ENCODE results near the gene PNPLA3. TPM values are rescaled to one million over a fixed set of nuclear protein-coding genes. Genes with fewer than 3 reads are reported as not detected.

PNPLA3 gene
- polyA plus RNA-seq, 1 donor (not counting 4 experiments of a cell fraction or from before 2014, with no cell fraction given), result 12.0 TPM

DNA sequence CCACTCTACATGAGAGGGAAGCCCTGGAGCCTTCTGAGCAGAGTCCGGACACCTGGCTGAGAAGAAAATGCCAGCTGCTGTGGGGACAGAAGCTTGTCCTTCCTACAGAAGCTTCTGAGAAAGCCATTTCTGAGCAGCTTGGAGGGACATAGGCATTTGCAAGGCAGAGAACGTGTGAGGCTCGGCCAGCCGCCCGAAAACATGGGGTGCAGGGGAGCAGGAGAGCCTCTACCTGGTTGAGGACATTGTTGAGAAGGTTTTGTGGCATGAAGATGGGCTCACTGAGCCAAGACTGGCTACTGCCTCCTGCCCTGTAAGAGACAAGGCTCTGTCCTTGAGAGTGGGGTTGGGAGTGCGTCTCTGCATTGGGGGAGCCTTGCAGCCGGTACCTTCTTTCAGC, 57.0 kb downstream of the PNPLA3 start:
- Histone ChIP-seq H3K27ac (ENCODE audit: control insufficient read depth, insufficient read depth, low read length) (no peak overlapping the region), H3K27me3 (ENCODE audit: control insufficient read depth, extremely low read depth, insufficient read depth, low read length) (no peaks in the 10 kb centered on the region), H4K20me1 (ENCODE audit: control insufficient read depth, extremely low read depth, insufficient read depth, low read length) (no peaks in the 10 kb centered on the region), H3K4me3 (ENCODE audit: control insufficient read depth in 2 of 3, extremely low read depth in 1 of 3, insufficient read depth in 2 of 3, low read depth in 1 of 3, low read length in 3 of 3) (no peak overlapping the region), H3K36me3 (ENCODE audit: control insufficient read depth in 2 of 2, extremely low read depth in 1 of 2, insufficient read depth in 2 of 2, low read length in 2 of 2) (peaks cover 33 to 42% of the 10 kb centered on the region in 2 experiments), H3K79me2 (ENCODE audit: control insufficient read depth, insufficient read depth, low read length) (no peaks in the 10 kb centered on the region), H3K4me1 (ENCODE audit: control insufficient read depth, extremely low read depth, insufficient read depth, low read length) (no peaks in the 10 kb centered on the region), H3K9me1 (ENCODE audit: control insufficient read depth, extremely low read depth, insufficient read depth, low read length) (no peaks in the 10 kb centered on the region), H2AFZ (ENCODE audit: control insufficient read depth, low read length) (no peak overlapping the region), H3K4me2 (ENCODE audit: control insufficient read depth, extremely low read depth, insufficient read depth, low read depth, low read length) (no peak overlapping the region), H3K9me3 (ENCODE audit: control insufficient read depth, low read depth, low read length) (no peaks in the 10 kb centered on the region), H3K9ac (ENCODE audit: control insufficient read depth, extremely low read depth, insufficient read depth, low read length) (no peak overlapping the region)
- FAIRE-seq (no peak), DNase-seq (ENCODE audit: low read depth, low spot score) (no peak)
- dilution Hi-C loops (cut with MboI; ENCODE audit: extremely low pct_ligation_motif_present, low sequenced_read_pairs), result no loop called here
- no peak for TF ChIP-seq EZH2 (IDR thresholded peaks at IDR 0.05; ENCODE audit: low read length)
- TF ChIP-seq, protein P1, sequence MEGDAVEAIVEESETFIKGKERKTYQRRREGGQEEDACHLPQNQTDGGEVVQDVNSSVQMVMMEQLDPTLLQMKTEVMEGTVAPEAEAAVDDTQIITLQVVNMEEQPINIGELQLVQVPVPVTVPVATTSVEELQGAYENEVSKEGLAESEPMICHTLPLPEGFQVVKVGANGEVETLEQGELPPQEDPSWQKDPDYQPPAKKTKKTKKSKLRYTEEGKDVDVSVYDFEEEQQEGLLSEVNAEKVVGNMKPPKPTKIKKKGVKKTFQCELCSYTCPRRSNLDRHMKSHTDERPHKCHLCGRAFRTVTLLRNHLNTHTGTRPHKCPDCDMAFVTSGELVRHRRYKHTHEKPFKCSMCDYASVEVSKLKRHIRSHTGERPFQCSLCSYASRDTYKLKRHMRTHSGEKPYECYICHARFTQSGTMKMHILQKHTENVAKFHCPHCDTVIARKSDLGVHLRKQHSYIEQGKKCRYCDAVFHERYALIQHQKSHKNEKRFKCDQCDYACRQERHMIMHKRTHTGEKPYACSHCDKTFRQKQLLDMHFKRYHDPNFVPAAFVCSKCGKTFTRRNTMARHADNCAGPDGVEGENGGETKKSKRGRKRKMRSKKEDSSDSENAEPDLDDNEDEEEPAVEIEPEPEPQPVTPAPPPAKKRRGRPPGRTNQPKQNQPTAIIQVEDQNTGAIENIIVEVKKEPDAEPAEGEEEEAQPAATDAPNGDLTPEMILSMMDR (optimal IDR thresholded peaks at IDR 0.05 in 1 of 3, IDR thresholded peaks at IDR 0.05 in 1 of 3, conservative IDR thresholded peaks at IDR 0.05 in 1 of 3; ENCODE audit: extremely low read depth in 1 of 3, insufficient read depth in 2 of 3, low read length in 3 of 3), result no peak

DNA sequence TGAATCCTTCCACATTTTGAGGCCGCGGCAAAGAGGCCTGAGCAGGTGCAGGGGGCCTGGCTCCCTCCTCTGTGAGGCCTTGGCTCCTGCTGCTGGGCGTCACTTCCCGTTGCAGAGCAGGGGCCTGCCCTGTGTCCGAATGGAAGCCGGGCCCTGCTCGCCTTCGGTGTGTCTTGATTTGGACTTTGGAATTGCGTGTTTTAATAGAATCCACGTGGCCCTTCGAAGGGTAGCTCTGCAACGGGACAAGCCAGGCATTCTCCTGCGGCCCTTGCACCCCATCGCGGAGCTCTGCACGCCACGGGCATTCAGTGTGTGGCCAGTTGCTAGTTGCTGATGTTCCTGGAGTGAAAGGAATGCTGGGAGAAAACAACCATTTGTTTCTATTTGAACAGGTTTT, 57.4 kb downstream of the PNPLA3 start:
- Histone ChIP-seq H3K27ac (ENCODE audit: control insufficient read depth, insufficient read depth, low read length) (no peak overlapping the region), H3K4me3 (ENCODE audit: control insufficient read depth in 2 of 3, extremely low read depth in 1 of 3, insufficient read depth in 2 of 3, low read depth in 1 of 3, low read length in 3 of 3) (no peak overlapping the region), H3K9me1 (ENCODE audit: control insufficient read depth, extremely low read depth, insufficient read depth, low read length) (no peaks in the 10 kb centered on the region), H3K9ac (ENCODE audit: control insufficient read depth, extremely low read depth, insufficient read depth, low read length) (no peak overlapping the region), H4K20me1 (ENCODE audit: control insufficient read depth, extremely low read depth, insufficient read depth, low read length) (no peaks in the 10 kb centered on the region), H3K27me3 (ENCODE audit: control insufficient read depth, extremely low read depth, insufficient read depth, low read length) (no peaks in the 10 kb centered on the region), H3K9me3 (ENCODE audit: control insufficient read depth, low read depth, low read length) (no peaks in the 10 kb centered on the region), H3K4me1 (ENCODE audit: control insufficient read depth, extremely low read depth, insufficient read depth, low read length) (no peaks in the 10 kb centered on the region), H2AFZ (ENCODE audit: control insufficient read depth, low read length) (no peak overlapping the region), H3K36me3 (ENCODE audit: control insufficient read depth in 2 of 2, extremely low read depth in 1 of 2, insufficient read depth in 2 of 2, low read length in 2 of 2) (peaks cover 28 to 41% of the 10 kb centered on the region in 2 experiments), H3K79me2 (ENCODE audit: control insufficient read depth, insufficient read depth, low read length) (no peaks in the 10 kb centered on the region), H3K4me2 (ENCODE audit: control insufficient read depth, extremely low read depth, insufficient read depth, low read depth, low read length) (no peak overlapping the region)
- TF ChIP-seq EZH2 (IDR thresholded peaks at IDR 0.05; ENCODE audit: low read length), result no peak
- TF ChIP-seq, protein P1 (optimal IDR thresholded peaks at IDR 0.05 in 1 of 3, IDR thresholded peaks at IDR 0.05 in 1 of 3, conservative IDR thresholded peaks at IDR 0.05 in 1 of 3; ENCODE audit: extremely low read depth in 1 of 3, insufficient read depth in 2 of 3, low read length in 3 of 3), result no peak
- dilution Hi-C loops (cut with MboI; ENCODE audit: extremely low pct_ligation_motif_present, low sequenced_read_pairs), result no loop called here
- FAIRE-seq (no peak), DNase-seq (ENCODE audit: low read depth, low spot score) (no peak)

Data from keratinocyte (primary cell).